H1 (cell line): ENCODE measurements around the gene DIPK1C. TPM values are rescaled to one million over a fixed set of nuclear protein-coding genes. Genes with fewer than 3 reads are reported as not detected.

Experiments used
- CTCF ChIA-PET: fragments of 300-600 bp; sonication (Branson Sonifier 250); formaldehyde crosslinking; loops from one replicate; lab custom pipeline; 2021; ENCODE audit not compliant: partially characterized antibody; lab: Charles Lee
- POLR2A ChIA-PET: fragments of 300-600 bp; sonication (Branson Sonifier 250); formaldehyde crosslinking; loops from one replicate; lab custom pipeline; 2021; ENCODE audit warnings: inconsistent platforms; ENCODE audit not compliant: partially characterized antibody; lab: Charles Lee
- DNase-seq, 2 experiments: peaks; one replicate each; pipeline versions ENCODE4 v3.0.0 to v3.0.0-alpha.2; 2010 to 2022; ENCODE audit warnings: low spot score in 2 of 2, low read depth in 1 of 2, mixed read lengths in 1 of 2
- FAIRE-seq: peaks from 2 replicates; lab custom pipeline; 2011; peaks lifted over from hg19 to GRCh38; lab: Jason Lieb, UNC
- H2AFZ ChIP-seq: 2 replicates; pipeline ENCODE4 v1.8.1; 2012; ENCODE audit warnings: low read length, inconsistent platforms
- H2AK5ac ChIP-seq: 2 replicates; pipeline ENCODE4 v1.6.1; 2013; ENCODE audit warnings: low read depth, low read length
- H2BK120ac ChIP-seq: replicated peaks from 2 replicates; pipeline ENCODE3; 2013; ENCODE audit warnings: low read depth, low read length, inconsistent platforms
- H2BK12ac ChIP-seq: 2 replicates; pipeline ENCODE4 v1.6.1; 2013; ENCODE audit warnings: low read depth, low read length
- H2BK15ac ChIP-seq: 2 replicates; pipeline ENCODE4 v1.6.1; 2013; ENCODE audit warnings: low read length
- H2BK20ac ChIP-seq: 2 replicates; pipeline ENCODE4 v1.6.1; 2013; ENCODE audit warnings: low read length
- H2BK5ac ChIP-seq: 2 replicates; pipeline ENCODE4 v1.6.1; 2013; ENCODE audit warnings: low read depth, low read length
- H3K14ac ChIP-seq: 2 replicates; pipeline ENCODE4 v1.6.1; 2013; ENCODE audit warnings: inconsistent platforms; ENCODE audit not compliant: insufficient read length
- H3K18ac ChIP-seq: 2 replicates; pipeline ENCODE4 v1.6.1; 2013; ENCODE audit warnings: low read length; ENCODE audit errors: extremely low read depth
- H3K23ac ChIP-seq: 2 replicates; pipeline ENCODE4 v1.6.1; 2013; ENCODE audit warnings: inconsistent platforms; ENCODE audit not compliant: insufficient read length
- H3K23me2 ChIP-seq: 2 replicates; pipeline ENCODE4 v1.6.1; 2013; ENCODE audit warnings: low read depth, low read length
- H3K27ac ChIP-seq: 2 replicates; pipeline ENCODE4 v1.6.1; 2011; ENCODE audit warnings: low read depth, low read length, inconsistent platforms
- H3K27me3 ChIP-seq, 4 experiments: replicated peaks in 1 of 4; 1 replicate in 1 of 4; 2 replicates in 3 of 4; pipeline versions ENCODE4 v1.6.1 to v1.8.1; 2011 to 2013; ENCODE audit warnings: low read length in 3 of 4, mild to moderate bottlenecking in 3 of 4, inconsistent platforms in 2 of 4, mixed read lengths in 2 of 4, moderate library complexity in 1 of 4; ENCODE audit not compliant: control insufficient read depth in 3 of 4, insufficient read depth in 3 of 4; ENCODE audit errors: extremely low read depth in 1 of 4
- H3K36me3 ChIP-seq, 4 experiments: 2 replicates each; pipeline versions ENCODE4 v1.6.1 to v1.8.1; 2011 to 2013; ENCODE audit warnings: mild to moderate bottlenecking in 4 of 4, low read length in 3 of 4, moderate library complexity in 2 of 4, control low read depth in 1 of 4, inconsistent platforms in 1 of 4; ENCODE audit not compliant: insufficient read depth in 4 of 4, control insufficient read depth in 2 of 4
- H3K4ac ChIP-seq: replicated peaks from 2 replicates; pipeline ENCODE3; 2013; ENCODE audit warnings: low read length, low read depth, mixed read lengths, inconsistent platforms; ENCODE audit not compliant: insufficient read length
- H3K4me1 ChIP-seq, 4 experiments: replicated peaks in 1 of 4; 1 replicate in 1 of 4; 2 replicates in 3 of 4; pipeline versions ENCODE4 v1.6.1 to v1.8.1; 2011 to 2013; ENCODE audit warnings: low read length in 3 of 4, inconsistent platforms in 2 of 4, mixed read lengths in 1 of 4; ENCODE audit not compliant: insufficient read depth in 4 of 4, control insufficient read depth in 3 of 4
- H3K4me2 ChIP-seq, 2 experiments: 2 replicates each; pipeline versions ENCODE4 v1.6.1 to v1.8.1; 2011 to 2013; ENCODE audit warnings: low read depth in 2 of 2, low read length in 2 of 2, control low read depth in 1 of 2, inconsistent platforms in 1 of 2, mild to moderate bottlenecking in 1 of 2; ENCODE audit not compliant: insufficient read depth in 1 of 2
- H3K4me3 ChIP-seq, 4 experiments: fragments of 200-600, 300-600 bp in 1 of 4; sonication (generic), shearing (Covaris generic), sonication (Bioruptor Twin) in 1 of 4; 2 replicates each; pipeline versions ENCODE4 v1.5.1 to v1.8.1; 2011 to 2016; ENCODE audit warnings: low read length in 4 of 4, low read depth in 3 of 4, control low read depth in 2 of 4, inconsistent platforms in 2 of 4, mild to moderate bottlenecking in 2 of 4, mixed read lengths in 1 of 4, moderate library complexity in 1 of 4; ENCODE audit not compliant: insufficient read depth in 2 of 4; ENCODE audit errors: extremely low read depth in 1 of 4
- H3K56ac ChIP-seq: replicated peaks from 2 replicates; pipeline ENCODE3; 2013; ENCODE audit warnings: low read depth, mild to moderate bottlenecking, mixed read lengths, low read length, inconsistent platforms; ENCODE audit not compliant: insufficient read length
- H3K79me1 ChIP-seq: 2 replicates; pipeline ENCODE4 v1.6.1; 2013; ENCODE audit warnings: low read depth, low read length, control low read depth
- H3K79me2 ChIP-seq, 2 experiments: 2 replicates each; pipeline versions ENCODE4 v1.6.1 to v1.8.1; 2012 to 2013; ENCODE audit warnings: low read length in 2 of 2, mild to moderate bottlenecking in 2 of 2, inconsistent platforms in 1 of 2; ENCODE audit not compliant: insufficient read depth in 2 of 2, control insufficient read depth in 1 of 2
- H3K9ac ChIP-seq, 4 experiments: replicated peaks in 1 of 4; 1 replicate in 1 of 4; 2 replicates in 3 of 4; pipeline versions ENCODE4 v1.6.1 to v1.8.1; 2011 to 2013; ENCODE audit warnings: low read depth in 3 of 4, low read length in 3 of 4, control low read depth in 2 of 4, mild to moderate bottlenecking in 2 of 4, moderate library complexity in 2 of 4, inconsistent platforms in 1 of 4; ENCODE audit errors: extremely low read depth in 1 of 4
- H3K9me3 ChIP-seq, 2 experiments: 2 replicates each; pipeline versions ENCODE4 v1.6.1 to v1.8.1; 2012 to 2013; ENCODE audit warnings: mild to moderate bottlenecking in 2 of 2, moderate library complexity in 2 of 2, control low read depth in 1 of 2, inconsistent platforms in 1 of 2, low read depth in 1 of 2, low read length in 1 of 2, mixed read lengths in 1 of 2; ENCODE audit not compliant: insufficient read depth in 2 of 2
- H4K20me1 ChIP-seq, 2 experiments: replicated peaks in 1 of 2; 2 replicates each; pipeline versions ENCODE3 to v1.8.1; 2011 to 2013; ENCODE audit warnings: inconsistent platforms in 2 of 2, low read length in 2 of 2, mild to moderate bottlenecking in 1 of 2; ENCODE audit not compliant: insufficient read depth in 2 of 2, control insufficient read depth in 1 of 2
- H4K5ac ChIP-seq: 2 replicates; pipeline ENCODE4 v1.6.1; 2013; ENCODE audit warnings: low read length, low read depth, mixed read lengths, inconsistent platforms; ENCODE audit not compliant: insufficient read length
- H4K8ac ChIP-seq: 2 replicates; pipeline ENCODE4 v1.8.0; 2013; ENCODE audit warnings: mild to moderate bottlenecking, moderate library complexity, low read length, inconsistent platforms; ENCODE audit not compliant: insufficient read depth; ENCODE audit errors: extremely low read depth
- H4K91ac ChIP-seq: replicated peaks from 2 replicates; pipeline ENCODE3; 2013; ENCODE audit warnings: low read length, mixed read lengths, inconsistent platforms; ENCODE audit not compliant: insufficient read length
- ATF3 ChIP-seq: IDR thresholded peaks from 2 replicates; pipeline ENCODE4 v1.6.1; 2011; ENCODE audit warnings: low read depth, mild to moderate bottlenecking, low read length; ENCODE audit not compliant: insufficient read depth
- BACH1 ChIP-seq: IDR thresholded peaks from 2 replicates; pipeline ENCODE4 v1.6.1; 2012; ENCODE audit warnings: low read length, improper control_type of control experiment
- CBX5 ChIP-seq: fragments of 300-800, 300-1000 bp; sonication (generic); IDR thresholded peaks from 2 replicates; pipeline ENCODE4 v1.7.1; 2016; ENCODE audit warnings: antibody characterized with exemption, low read length, low read depth
- CTBP2 ChIP-seq: IDR thresholded peaks from 2 replicates; pipeline ENCODE4 v1.7.0; 2011; ENCODE audit warnings: borderline replicate concordance, mild to moderate bottlenecking, moderate library complexity, mixed read lengths, low read length; ENCODE audit not compliant: insufficient read depth, insufficient read length
- PHF8 ChIP-seq: fragments of 200-600 bp; sonication (generic); conservative IDR thresholded peaks from 2 replicates; pipeline ENCODE4 v1.7.1; 2012; ENCODE audit warnings: low read depth, mild to moderate bottlenecking, inconsistent platforms, low read length, moderate library complexity
- POU5F1 ChIP-seq: IDR thresholded peaks from 2 replicates; pipeline ENCODE4 v1.6.1; 2011; ENCODE audit warnings: low read depth, mild to moderate bottlenecking, low read length, moderate library complexity
- RAD21 ChIP-seq, 2 experiments: IDR thresholded peaks in 1 of 2; conservative IDR thresholded peaks in 1 of 2; 2 replicates each; pipeline ENCODE4 v1.6.1; 2011; ENCODE audit warnings: low read depth in 2 of 2, low read length in 2 of 2, improper control_type of control experiment in 1 of 2, inconsistent platforms in 1 of 2, mild to moderate bottlenecking in 1 of 2, moderate library complexity in 1 of 2
- USF2 ChIP-seq: IDR thresholded peaks from 2 replicates; pipeline ENCODE4 v1.6.1; 2011; ENCODE audit warnings: low read length, improper control_type of control experiment
- WGBS, 2 experiments: shearing (Covaris generic) in 1 of 2; methylation state at CpG; one replicate each; pipeline versions ENCODE4 v1.1.6 to v1.1.7; 2013 to 2015; ENCODE audit warnings: low lambda C conversion rate in 2 of 2, mixed read lengths in 2 of 2, inconsistent platforms in 1 of 2, low coverage in 1 of 2, missing lambda C conversion rate in 1 of 2; ENCODE audit not compliant: insufficient replicate concordance in 2 of 2, insufficient coverage in 1 of 2, insufficient read length in 1 of 2; ENCODE audit errors: extremely low coverage in 1 of 2, missing lambda C conversion rate in 1 of 2; 5-methylcytosine and 5-hydroxymethylcytosine counted together
- polyA plus RNA-seq, 7 experiments: library from polyadenylated mRNA; depleted of rRNA in 3 of 7; stranded (reverse) in 5 of 7; unstranded in 2 of 7; fragments of >200 nt in 5 of 7; fragments of 200-250 nt in 2 of 7; gene quantifications; 1 replicate in 5 of 7; 2 replicates in 1 of 7; 4 replicates in 1 of 7; pipeline versions ENCODE4 v1.2.1 to v1.2.3, GENCODE V29; 2011 to 2013; ENCODE audit warnings: missing spikeins in 2 of 7, mixed read lengths in 2 of 7
- total RNA-seq: library from RNA; stranded (reverse); fragmentation: NEBNext Ultra II Directional; extraction: Animal tissue kit (Norgen Biotek cat#: 25700); gene quantifications from 2 replicates; pipeline ENCODE4 v1.2.1, GENCODE V29; 2021

Gene DIPK1C
- total and polyA plus RNA-seq, 2 of the 8 experiments (the other 6 are each of a cell fraction or from before 2014, with no cell fraction given), result 0.08 TPM; not detected in 1

DNA sequence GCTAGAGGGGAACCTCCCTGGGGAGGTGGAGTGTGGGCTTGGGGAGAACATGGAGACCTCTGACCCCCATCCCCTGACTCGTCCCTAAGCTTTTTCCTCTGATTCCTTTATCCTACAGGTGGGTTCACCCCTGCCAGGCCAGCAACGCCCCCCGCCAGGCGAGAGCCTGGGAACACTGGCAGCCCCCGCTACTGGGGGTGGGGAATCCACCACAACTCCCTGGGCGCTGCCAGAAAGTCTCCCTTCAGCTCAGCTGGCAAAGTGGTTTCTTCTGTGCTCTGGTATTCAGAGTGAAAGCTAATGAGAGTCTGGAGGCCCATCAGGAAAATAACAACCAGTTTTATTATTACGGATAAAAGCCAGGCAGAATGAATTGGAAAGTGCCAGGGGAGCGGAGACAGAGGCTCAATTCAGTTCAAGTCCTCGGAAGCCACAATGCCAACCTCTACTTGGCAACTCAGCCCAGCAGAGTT, 2.8 kb downstream of the DIPK1C start:
- Histone ChIP-seq H3K79me1 (no peaks in the 10 kb centered on the region), H3K4ac (no peak overlapping the region), H2AFZ (no peak overlapping the region), H4K8ac (no peak overlapping the region), H3K56ac (no peak overlapping the region), H3K23me2 (peaks cover 7% of the 10 kb centered on the region; the same call in 1 of the 2 replicates), H3K4me3 (no peak overlapping the region), H3K23ac (no peak overlapping the region), H2BK20ac (no peak overlapping the region), H2BK5ac (no peak overlapping the region), H2BK12ac (no peak overlapping the region), H3K9ac (no peak overlapping the region), H3K36me3 (no peaks in the 10 kb centered on the region; a peak in 1 of 8 replicates), H2BK15ac (no peak overlapping the region), H4K91ac (no peak overlapping the region), H4K20me1 (no peaks in the 10 kb centered on the region), H3K4me2 (no peak overlapping the region), H3K18ac (no peak overlapping the region), H4K5ac (no peak overlapping the region), H3K14ac (no peak overlapping the region), H2AK5ac (no peak overlapping the region), H3K4me1 (peaks cover 0 to 7% (median 1%) of the 10 kb centered on the region in 4 experiments; a peak in 2 of 7 replicates), H3K79me2 (no peaks in the 10 kb centered on the region), H3K27ac (no peak overlapping the region), H3K27me3 (peaks cover 23 to 45% (median 34%) of the 10 kb centered on the region in 4 experiments), H2BK120ac (no peak overlapping the region), H3K9me3 (no peaks in the 10 kb centered on the region)
- CTCF ChIA-PET, result interaction anchor here (0.6 to 1.8 kb wide), 3 partner anchors 10 to 14 kb away, joined by 3 to 9 read pairs (median 3); no protein-coding TSS in a partner anchor
- TF ChIP-seq POU5F1 (no peak), PHF8 (no peak), RAD21 (IDR thresholded peaks at IDR 0.05 in 1 of 2, conservative IDR thresholded peaks at IDR 0.05 in 1 of 2; ENCODE audit: low read depth in 2 of 2, low read length in 2 of 2) (no peak), CBX5 (no peak), ATF3 (no peak), USF2 (no peak), CTBP2 (no peak), BACH1 (no peak)
- DNase-seq (no peak), FAIRE-seq (no peak)
- WGBS, 2 experiments, result 75% methylated on average over 9 of the region's 9 CpGs; no CpG with 5 or more reads in 1 of the 2 experiments
- POLR2A ChIA-PET, result no interaction called here
